Liver (tissue), 9 donors: ENCODE data around the gene MUCL3. TPM values are rescaled to one million over a fixed set of nuclear protein-coding genes. Genes with fewer than 3 reads are reported as not detected.
A peak's percentile ranks its signal among the peaks of the same experiment; 100 is the strongest.

Source experiments
- DNase-seq: peaks from one replicate; pipeline ENCODE4 v3.0.0-alpha.2; 2017; ENCODE audit warnings: low spot score
- H3K27ac ChIP-seq, 2 donors: one replicate each; pipeline ENCODE4 v1.7.0; 2013; ENCODE audit warnings: inconsistent platforms in 2 of 2, low read length in 2 of 2, control low read depth in 1 of 2, low read depth in 1 of 2, mild to moderate bottlenecking in 1 of 2
- H3K27me3 ChIP-seq, 4 donors: one replicate each; pipeline versions ENCODE4 v1.6.1 to v1.7.0; 2013; ENCODE audit warnings: low read length in 3 of 4, inconsistent platforms in 1 of 4, mild to moderate bottlenecking in 1 of 4, moderate library complexity in 1 of 4; ENCODE audit not compliant: control insufficient read depth in 4 of 4, insufficient read depth in 4 of 4
- H3K36me3 ChIP-seq, 4 donors: one replicate each; pipeline versions ENCODE4 v1.6.1 to v1.7.0; 2013; ENCODE audit warnings: low read length in 3 of 4, mild to moderate bottlenecking in 3 of 4, low read depth in 1 of 4, moderate library complexity in 1 of 4; ENCODE audit not compliant: control insufficient read depth in 4 of 4, insufficient read depth in 3 of 4
- H3K4me1 ChIP-seq, 4 donors: one replicate each; pipeline versions ENCODE4 v1.6.1 to v1.7.0; 2013; ENCODE audit warnings: low read length in 3 of 4, mild to moderate bottlenecking in 3 of 4, moderate library complexity in 1 of 4; ENCODE audit not compliant: control insufficient read depth in 4 of 4, insufficient read depth in 4 of 4
- H3K4me3 ChIP-seq, 3 donors: one replicate each; pipeline versions ENCODE4 v1.6.1 to v1.7.0; 2013; ENCODE audit warnings: low read length in 3 of 3, control low read depth in 1 of 3, low read depth in 1 of 3, mild to moderate bottlenecking in 1 of 3
- H3K9ac ChIP-seq, 2 donors: one replicate each; pipeline ENCODE4 v1.7.0; 2013; ENCODE audit warnings: low read length in 2 of 2, mild to moderate bottlenecking in 2 of 2, moderate library complexity in 2 of 2, control low read depth in 1 of 2, low read depth in 1 of 2
- H3K9me3 ChIP-seq, 4 donors: one replicate each; pipeline versions ENCODE4 v1.6.1 to v1.7.0; 2013; ENCODE audit warnings: low read length in 3 of 4; ENCODE audit not compliant: control insufficient read depth in 4 of 4
- ATF3 ChIP-seq: IDR thresholded peaks from 2 replicates; pipeline ENCODE4 v1.6.1; 2016; ENCODE audit warnings: antibody characterized with exemption
- CTCF ChIP-seq: fragments of 150-350 bp; IDR thresholded peaks from 2 replicates; pipeline ENCODE4 v1.5.1; 2017; ENCODE audit warnings: improper control_type of control experiment, low read depth, low read length; ENCODE audit not compliant: missing input control
- EGR1 ChIP-seq, 2 donors: IDR thresholded peaks; 2 replicates each; pipeline ENCODE4 v1.6.1; 2016 to 2018; ENCODE audit warnings: antibody characterized with exemption in 2 of 2, low read depth in 2 of 2
- FOXA2 ChIP-seq: IDR thresholded peaks from 2 replicates; pipeline ENCODE4 v1.6.1; 2016; ENCODE audit warnings: antibody characterized with exemption
- GABPA ChIP-seq, 2 donors: IDR thresholded peaks in 1 of 2; conservative IDR thresholded peaks in 1 of 2; 2 replicates each; pipeline ENCODE4 v1.6.1; 2016; ENCODE audit warnings: antibody characterized with exemption in 2 of 2, mild to moderate bottlenecking in 1 of 2, moderate library complexity in 1 of 2
- HNF4A ChIP-seq, 2 donors: conservative IDR thresholded peaks; 2 replicates each; pipeline ENCODE4 v1.6.1; 2016; ENCODE audit warnings: antibody characterized with exemption in 2 of 2, mild to moderate bottlenecking in 2 of 2
- HNF4G ChIP-seq: IDR thresholded peaks from 2 replicates; pipeline ENCODE4 v1.6.1; 2016; ENCODE audit warnings: antibody characterized with exemption
- JUND ChIP-seq, 2 donors: IDR thresholded peaks; 2 replicates each; pipeline ENCODE4 v1.6.1; 2016; ENCODE audit warnings: antibody characterized with exemption in 2 of 2
- MAX ChIP-seq: IDR thresholded peaks from 2 replicates; pipeline ENCODE4 v1.6.1; 2016; ENCODE audit warnings: antibody characterized with exemption
- NR2F2 ChIP-seq: IDR thresholded peaks from 2 replicates; pipeline ENCODE4 v1.6.1; 2016; ENCODE audit warnings: antibody characterized with exemption
- RAD21 ChIP-seq, 2 donors: IDR thresholded peaks; 2 replicates each; pipeline ENCODE4 v1.6.1; 2016; ENCODE audit warnings: antibody characterized with exemption in 2 of 2, mild to moderate bottlenecking in 2 of 2
- REST ChIP-seq: IDR thresholded peaks from 2 replicates; pipeline ENCODE4 v1.6.1; 2016; ENCODE audit warnings: antibody characterized with exemption, mild to moderate bottlenecking
- TAF1 ChIP-seq: conservative IDR thresholded peaks from 2 replicates; pipeline ENCODE4 v1.6.1; 2016; ENCODE audit warnings: antibody characterized with exemption, mild to moderate bottlenecking
- YY1 ChIP-seq: IDR thresholded peaks from 2 replicates; pipeline ENCODE4 v1.6.1; 2016; ENCODE audit warnings: antibody characterized with exemption, mild to moderate bottlenecking
- WGBS: extraction: QIAGEN DNeasy Blood & Tissue Kit; methylation state at CpG from one replicate; pipeline ENCODE4 v1.1.7; 2013; 5-methylcytosine and 5-hydroxymethylcytosine counted together
- polyA plus RNA-seq, 2 donors: library from polyadenylated mRNA; stranded (reverse) in 1 of 2; unstranded in 1 of 2; fragments of 200-250 nt in 1 of 2; fragments of >200 nt in 1 of 2; fragmentation: Nextera tagmentation in 1 of 2; extraction: Ambion mirVana in 1 of 2; gene quantifications; one replicate each; pipeline versions ENCODE4 v1.2.1 to v1.2.3, GENCODE V29; 2013 to 2015
- total RNA-seq, 2 donors: library from RNA; depleted of rRNA; stranded (reverse); fragments of >200 nt; gene quantifications; one replicate each; pipeline ENCODE4 v1.2.3, GENCODE V29; 2014
- donor health status: healthy.
- donor health status: healthy.
- donor health status: healthy.
- donor health status: healthy.
- donor health status: healthy.

MUCL3 gene
- total and polyA plus RNA-seq, 4 donors = under 0.01 TPM; not detected in 3

GRCh38 chr6:30954631-30955366 lies 14.0 kb downstream of the MUCL3 start:
- peaks cover 0 to 4% (median 0%) of the 10 kb centered on the region in 4 donors for H3K4me1 ChIP-seq
- H3K9me3 ChIP-seq = peaks cover 0 to 4% (median 0%) of the 10 kb centered on the region in 4 donors
- H3K4me3 ChIP-seq = peak overlapping the region in 1 of 3 donors; percentile 34
- no peak overlapping the region for H3K27ac ChIP-seq
- DNase-seq = no peak
- H3K27me3 ChIP-seq = peaks cover 0 to 11% (median 3%) of the 10 kb centered on the region in 4 donors
- H3K9ac ChIP-seq = no peak overlapping the region
- WGBS = 47% methylated on average over 9 of the region's 9 CpGs
- TF ChIP-seq HNF4G (no peak), HNF4A (conservative IDR thresholded peaks at IDR 0.05) (no peak), FOXA2 (no peak), NR2F2 (no peak), TAF1 (no peak), YY1 (no peak), RAD21 (IDR thresholded peaks at IDR 0.05) (no peak), CTCF (no peak), ATF3 (no peak), JUND (IDR thresholded peaks at IDR 0.05) (no peak), EGR1 (IDR thresholded peaks at IDR 0.05; ENCODE audit: low read depth in 2 of 2) (no peak), MAX (no peak), REST (no peak)
- no peaks in the 10 kb centered on the region for H3K36me3 ChIP-seq

GRCh38 chr6:30955367-30956042 lies 14.7 kb downstream of the MUCL3 start:
- H3K4me1 ChIP-seq = peaks cover 0 to 4% (median 0%) of the 10 kb centered on the region in 4 donors
- peaks cover 0 to 3% (median 0%) of the 10 kb centered on the region in 4 donors for H3K9me3 ChIP-seq
- H3K27ac ChIP-seq = no peak overlapping the region
- DNase-seq = no peak
- no peaks in the 10 kb centered on the region for H3K36me3 ChIP-seq
- WGBS = 18% methylated on average over 46 of the region's 46 CpGs
- H3K4me3 ChIP-seq = peak overlapping the region in 1 of 3 donors; percentile 34
- TF ChIP-seq YY1 = no peak
- TF ChIP-seq NR2F2 = no peak
- TF ChIP-seq HNF4A (conservative IDR thresholded peaks at IDR 0.05) = no peak
- no peak for TF ChIP-seq EGR1 (IDR thresholded peaks at IDR 0.05; ENCODE audit: low read depth in 2 of 2)
- TF ChIP-seq GABPA (IDR thresholded peaks at IDR 0.05 in 1 of 2, conservative IDR thresholded peaks at IDR 0.05 in 1 of 2) = peak in 1 of 2 donors; percentile 24
- no peak for TF ChIP-seq HNF4G
- H3K9ac ChIP-seq = no peak overlapping the region
- H3K27me3 ChIP-seq = peaks cover 0 to 11% (median 3%) of the 10 kb centered on the region in 4 donors
